K562 (cell line): ENCODE measurements around the gene MAN1B1. TPM values are rescaled to one million over a fixed set of nuclear protein-coding genes. Genes with fewer than 3 reads are reported as not detected.

Experiments
- ARID4B ChIP-seq: sonication (generic); formaldehyde crosslinking; IDR thresholded peaks from 2 replicates; pipeline ENCODE4 v1.8.0; 2022; ENCODE audit warnings: mild to moderate bottlenecking, missing genetic modification reagents
- ATF1 ChIP-seq, 2 experiments: fragments of 450-650 bp in 1 of 2; IDR thresholded peaks; 2 replicates each; pipeline ENCODE4 v1.6.1; 2016; ENCODE audit warnings: missing compliant biosample characterization in 1 of 2, missing genetic modification characterization in 1 of 2
- CBFB ChIP-seq: sonication (generic); formaldehyde crosslinking; IDR thresholded peaks from 2 replicates; pipeline ENCODE4 v1.4.0; 2020; ENCODE audit warnings: mild to moderate bottlenecking, missing genetic modification reagents
- CXXC5 ChIP-seq: fragments of 250-450 bp; sonication (Bioruptor Pico); IDR thresholded peaks from 2 replicates; pipeline ENCODE4 v1.8.0; 2022; ENCODE audit warnings: inconsistent platforms, mild to moderate bottlenecking, moderate library complexity
- HDAC3 ChIP-seq: fragments of 450-650 bp; IDR thresholded peaks from 2 replicates; pipeline ENCODE4 v1.6.1; 2018; ENCODE audit warnings: borderline replicate concordance, mild to moderate bottlenecking, moderate library complexity; ENCODE audit not compliant: partially characterized antibody
- HDAC8 ChIP-seq: fragments of 450-650 bp; IDR thresholded peaks from 2 replicates; pipeline ENCODE4 v1.6.1; 2016; ENCODE audit warnings: mild to moderate bottlenecking, missing genetic modification characterization, moderate library complexity, missing compliant biosample characterization
- KDM2B ChIP-seq: fragments of 250-450 bp; sonication (Bioruptor Pico); IDR thresholded peaks from 2 replicates; pipeline ENCODE4 v1.8.0; 2021; ENCODE audit warnings: mild to moderate bottlenecking, moderate library complexity
- MTA3 ChIP-seq: fragments of 450-650 bp; formaldehyde crosslinking; IDR thresholded peaks from 2 replicates; pipeline ENCODE4 v1.6.1; 2017; ENCODE audit warnings: mild to moderate bottlenecking, borderline replicate concordance
- NCOA1 ChIP-seq: fragments of 450-650 bp; IDR thresholded peaks from 2 replicates; pipeline ENCODE4 v1.6.1; 2016; ENCODE audit warnings: low read depth
- POLR2AphosphoS5 ChIP-seq: IDR thresholded peaks from 2 replicates; pipeline ENCODE4 v1.6.1; 2011; ENCODE audit warnings: mild to moderate bottlenecking, low read depth, low read length, moderate library complexity; ENCODE audit not compliant: control insufficient read depth, insufficient read depth
- PPARD ChIP-seq: fragments of 250-450 bp; sonication (Bioruptor Pico); IDR thresholded peaks from 2 replicates; pipeline ENCODE4 v1.8.0; 2022; ENCODE audit warnings: inconsistent platforms, mild to moderate bottlenecking, moderate library complexity
- SRSF9 ChIP-seq: fragments of 200-400 bp; formaldehyde crosslinking; IDR thresholded peaks from 2 replicates; pipeline ENCODE4 v1.6.1; 2017; ENCODE audit warnings: low read depth, low read length, borderline replicate concordance
- THRAP3 ChIP-seq: fragments of 450-650 bp; IDR thresholded peaks from 2 replicates; pipeline ENCODE4 v1.6.1; 2016; ENCODE audit warnings: mild to moderate bottlenecking, inconsistent platforms, borderline replicate concordance
- ZNF184 ChIP-seq: sonication (generic); formaldehyde crosslinking; IDR thresholded peaks from 2 replicates; pipeline ENCODE4 v1.5.0; 2020; ENCODE audit warnings: missing genetic modification reagents
- ZNF263 ChIP-seq: sonication (generic); formaldehyde crosslinking; IDR thresholded peaks from 2 replicates; pipeline ENCODE4 v1.8.0; 2022; ENCODE audit warnings: mild to moderate bottlenecking, missing genetic modification reagents, borderline replicate concordance
- ZNF449 ChIP-seq: fragments of 250-450 bp; sonication (Bioruptor Pico); IDR thresholded peaks from 2 replicates; pipeline ENCODE4 v1.8.0; 2022; ENCODE audit warnings: moderate library complexity, mild to moderate bottlenecking, inconsistent platforms
- polyA plus RNA-seq, 8 experiments: library from polyadenylated mRNA; depleted of rRNA in 4 of 8; stranded (reverse) in 5 of 8; unstranded in 3 of 8; fragments of >200 nt; fragmentation: Nextera tagmentation in 2 of 8; fragmentation: Illumina TruSeq in 1 of 8; extraction: Ambion mirVana in 2 of 8; extraction: Trizol in 1 of 8; gene quantifications; 2 replicates each; pipeline versions ENCODE4 v1.2.1 to v1.2.3, GENCODE V29; 2011 to 2014; ENCODE audit warnings: inconsistent platforms in 1 of 8, missing spikeins in 1 of 8
- total RNA-seq, 7 experiments: library from RNA; depleted of rRNA in 6 of 7; stranded (reverse); fragments of >200 nt in 6 of 7; fragmentation: Illumina TruSeq in 2 of 7; extraction: Trizol in 2 of 7; gene quantifications; 2 replicates each; pipeline versions ENCODE4 v1.2.1 to v1.2.3, GENCODE V29; 2011 to 2021; ENCODE audit warnings: low replicate concordance in 1 of 7
- TF ChIP-seq, protein P1 (sequence below), 2 experiments: fragments of 450-650 bp; IDR thresholded peaks; 2 replicates each; pipeline ENCODE4 v1.6.1; 2016
- TF ChIP-seq, protein P2 (sequence below): fragments of 450-650 bp; formaldehyde crosslinking; IDR thresholded peaks from 2 replicates; pipeline ENCODE4 v1.4.0; 2020; ENCODE audit warnings: mild to moderate bottlenecking, moderate library complexity

The MAN1B1 gene
- total and polyA plus RNA-seq, 9 of the 15 experiments (the other 6 are each of a cell fraction or from before 2014, with no cell fraction given): 0.55 to 36.6 (median 27.3) TPM

DNA sequence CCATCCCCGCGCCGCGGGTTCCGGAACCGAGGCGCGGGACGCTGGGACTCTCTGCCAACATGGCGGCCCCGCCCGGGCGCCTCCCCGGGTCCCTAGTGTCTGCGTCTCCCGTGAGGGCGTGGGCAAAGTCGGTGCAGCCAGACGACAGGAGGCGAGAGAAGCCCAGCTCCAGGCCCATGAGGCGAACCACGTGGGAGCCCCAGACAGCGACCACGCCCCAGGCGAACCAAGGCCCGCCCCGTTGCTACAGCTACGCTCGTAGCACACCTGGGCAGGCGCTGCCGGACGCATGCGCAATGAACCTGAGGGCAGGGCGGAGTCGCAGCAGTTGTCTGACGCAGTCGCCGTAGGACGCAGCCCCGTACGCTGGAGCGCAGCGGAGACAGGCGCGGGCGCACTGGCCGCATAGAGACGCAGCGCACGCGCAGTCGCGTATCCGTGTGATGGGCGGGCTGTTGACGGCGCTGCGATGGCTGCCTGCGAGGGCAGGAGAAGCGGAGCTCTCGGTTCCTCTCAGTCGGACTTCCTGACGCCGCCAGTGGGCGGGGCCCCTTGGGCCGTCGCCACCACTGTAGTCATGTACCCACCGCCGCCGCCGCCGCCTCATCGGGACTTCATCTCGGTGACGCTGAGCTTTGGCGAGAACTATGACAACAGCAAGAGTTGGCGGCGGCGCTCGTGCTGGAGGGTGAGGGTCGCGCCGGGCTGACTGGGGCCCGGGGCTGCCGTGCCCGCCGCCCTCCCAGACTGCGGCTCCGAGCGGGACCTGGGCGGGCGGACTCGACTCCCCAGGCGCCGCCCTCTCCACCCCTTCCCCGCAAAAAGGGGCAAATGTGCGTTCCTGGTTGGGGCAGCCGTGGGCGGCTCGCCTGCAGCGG is at the start of gene MAN1B1 (continued):
- TF ChIP-seq HDAC8 (no peak), ZNF263 (CRISPR knock-in tag) (no peak), NCOA1 (no peak), HDAC3 (peak; percentile 100), CBFB (CRISPR knock-in tag) (no peak), THRAP3 (no peak), ZNF449 (CRISPR knock-in tag) (peak; percentile 8; the same call in 1 of the 2 replicates), ARID4B (CRISPR knock-in tag) (peak; percentile 73; the same call in 1 of the 2 replicates), MTA3 (peak; percentile 56; the same call in 1 of the 2 replicates), CXXC5 (CRISPR knock-in tag) (peak; percentile 96), KDM2B (no peak), SRSF9 (no peak), ZNF184 (CRISPR knock-in tag) (no peak), ATF1 (CRISPR knock-in tag; IDR thresholded peaks at IDR 0.05) (peak; percentile 57; the same call in 1 of the 2 replicates), ATF1 (tag; IDR thresholded peaks at IDR 0.05) (peak; percentile 92), POLR2AphosphoS5 (peak; percentile 41; the same call in 1 of the 2 replicates), PPARD (CRISPR knock-in tag) (no peak)
- TF ChIP-seq, protein P1, sequence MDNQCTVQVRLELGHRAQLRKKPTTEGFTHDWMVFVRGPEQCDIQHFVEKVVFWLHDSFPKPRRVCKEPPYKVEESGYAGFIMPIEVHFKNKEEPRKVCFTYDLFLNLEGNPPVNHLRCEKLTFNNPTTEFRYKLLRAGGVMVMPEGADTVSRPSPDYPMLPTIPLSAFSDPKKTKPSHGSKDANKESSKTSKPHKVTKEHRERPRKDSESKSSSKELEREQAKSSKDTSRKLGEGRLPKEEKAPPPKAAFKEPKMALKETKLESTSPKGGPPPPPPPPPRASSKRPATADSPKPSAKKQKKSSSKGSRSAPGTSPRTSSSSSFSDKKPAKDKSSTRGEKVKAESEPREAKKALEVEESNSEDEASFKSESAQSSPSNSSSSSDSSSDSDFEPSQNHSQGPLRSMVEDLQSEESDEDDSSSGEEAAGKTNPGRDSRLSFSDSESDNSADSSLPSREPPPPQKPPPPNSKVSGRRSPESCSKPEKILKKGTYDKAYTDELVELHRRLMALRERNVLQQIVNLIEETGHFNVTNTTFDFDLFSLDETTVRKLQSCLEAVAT (IDR thresholded peaks at IDR 0.05): no peak
- TF ChIP-seq, protein P2, sequence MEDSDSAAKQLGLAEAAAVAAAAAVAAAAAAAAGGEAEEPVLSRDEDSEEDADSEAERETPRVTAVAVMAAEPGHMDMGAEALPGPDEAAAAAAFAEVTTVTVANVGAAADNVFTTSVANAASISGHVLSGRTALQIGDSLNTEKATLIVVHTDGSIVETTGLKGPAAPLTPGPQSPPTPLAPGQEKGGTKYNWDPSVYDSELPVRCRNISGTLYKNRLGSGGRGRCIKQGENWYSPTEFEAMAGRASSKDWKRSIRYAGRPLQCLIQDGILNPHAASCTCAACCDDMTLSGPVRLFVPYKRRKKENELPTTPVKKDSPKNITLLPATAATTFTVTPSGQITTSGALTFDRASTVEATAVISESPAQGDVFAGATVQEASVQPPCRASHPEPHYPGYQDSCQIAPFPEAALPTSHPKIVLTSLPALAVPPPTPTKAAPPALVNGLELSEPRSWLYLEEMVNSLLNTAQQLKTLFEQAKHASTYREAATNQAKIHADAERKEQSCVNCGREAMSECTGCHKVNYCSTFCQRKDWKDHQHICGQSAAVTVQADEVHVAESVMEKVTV: no peak
